CD14-positive monocyte (primary cell): ENCODE measurements around the gene DNAH10. TPM values are rescaled to one million over a fixed set of nuclear protein-coding genes. Genes with fewer than 3 reads are reported as not detected.
A peak's percentile ranks its signal among the peaks of the same experiment; 100 is the strongest.

Experiments used
- DNase-seq, 3 donors: peaks; one replicate each; pipeline ENCODE4 v3.0.0-alpha.2; 2011 to 2022
- H2AFZ ChIP-seq: 2 replicates; pipeline ENCODE4 v1.6.0; 2012; ENCODE audit warnings: mild to moderate bottlenecking, low read depth, low read length, inconsistent platforms; ENCODE audit not compliant: insufficient read depth, poor library complexity, severe bottlenecking
- H3K27ac ChIP-seq, 2 donors: 1 replicate in 1 of 2; 2 replicates in 1 of 2; pipeline ENCODE4 v1.5.1; 2012 to 2013; ENCODE audit warnings: low read length in 2 of 2, control low read depth in 1 of 2, inconsistent platforms in 1 of 2, low read depth in 1 of 2, mild to moderate bottlenecking in 1 of 2
- H3K27me3 ChIP-seq, 2 donors: one replicate each; pipeline versions ENCODE4 v1.6.0 to v1.6.1; 2011 to 2013; ENCODE audit warnings: low read length in 2 of 2; ENCODE audit not compliant: control insufficient read depth in 2 of 2, insufficient read depth in 2 of 2
- H3K36me3 ChIP-seq, 2 donors: replicated peaks in 1 of 2; 1 replicate in 1 of 2; 2 replicates in 1 of 2; pipeline versions ENCODE4 v1.5.1 to v1.6.1; 2012 to 2013; ENCODE audit warnings: low read length in 2 of 2, control low read depth in 1 of 2, inconsistent platforms in 1 of 2, mild to moderate bottlenecking in 1 of 2; ENCODE audit not compliant: insufficient read depth in 2 of 2, control insufficient read depth in 1 of 2
- H3K4me1 ChIP-seq, 2 donors: 1 replicate in 1 of 2; 2 replicates in 1 of 2; pipeline versions ENCODE4 v1.5.1 to v1.6.1; 2012 to 2013; ENCODE audit warnings: low read length in 2 of 2, control low read depth in 1 of 2, inconsistent platforms in 1 of 2, mild to moderate bottlenecking in 1 of 2, moderate library complexity in 1 of 2; ENCODE audit not compliant: insufficient read depth in 2 of 2, control insufficient read depth in 1 of 2
- H3K4me2 ChIP-seq: replicated peaks from 2 replicates; pipeline ENCODE3; 2012; ENCODE audit warnings: low read length, moderate library complexity, mild to moderate bottlenecking; ENCODE audit not compliant: poor library complexity, severe bottlenecking; ENCODE audit errors: extremely low read depth
- H3K4me3 ChIP-seq, 3 experiments: fragments of 200-600 bp in 1 of 3; sonication (generic) in 1 of 3; replicated peaks in 1 of 3; 1 replicate in 2 of 3; 2 replicates in 1 of 3; pipeline ENCODE4 v1.5.1; 2011 to 2013; ENCODE audit warnings: low read length in 3 of 3, mild to moderate bottlenecking in 3 of 3, control low read depth in 2 of 3, low read depth in 2 of 3, inconsistent platforms in 1 of 3, moderate library complexity in 1 of 3
- H3K79me2 ChIP-seq: 2 replicates; pipeline ENCODE4 v1.6.0; 2012; ENCODE audit warnings: mild to moderate bottlenecking, control low read depth, inconsistent platforms, low read length, moderate library complexity; ENCODE audit not compliant: insufficient read depth
- H3K9ac ChIP-seq: 2 replicates; pipeline ENCODE4 v1.6.0; 2017; ENCODE audit warnings: low read length, mild to moderate bottlenecking; ENCODE audit not compliant: insufficient read depth, poor library complexity, severe bottlenecking
- H3K9me3 ChIP-seq, 2 donors: replicated peaks in 1 of 2; 1 replicate in 1 of 2; 2 replicates in 1 of 2; pipeline versions ENCODE4 v1.5.1 to v1.6.1; 2012 to 2013; ENCODE audit warnings: low read length in 2 of 2, control low read depth in 1 of 2; ENCODE audit not compliant: control insufficient read depth in 1 of 2, insufficient read depth in 1 of 2
- H4K20me1 ChIP-seq: 2 replicates; pipeline ENCODE4 v1.6.0; 2012; ENCODE audit warnings: mild to moderate bottlenecking, low read length, control low read depth, moderate library complexity; ENCODE audit not compliant: insufficient read depth
- H3K27ac Mint-ChIP-seq, 7 donors: one replicate each; pipeline ENCODE4 v1.8.0; 2020; ENCODE audit warnings: mild to moderate bottlenecking in 7 of 7, mixed read lengths in 7 of 7, moderate library complexity in 6 of 7, inconsistent platforms in 2 of 7
- H3K27me3 Mint-ChIP-seq, 3 donors: one replicate each; pipeline ENCODE4 v1.8.0; 2021 to 2022; ENCODE audit warnings: low read depth in 3 of 3, mild to moderate bottlenecking in 3 of 3, mixed read lengths in 3 of 3, moderate library complexity in 3 of 3, inconsistent platforms in 1 of 3
- H3K36me3 Mint-ChIP-seq, 2 donors: one replicate each; pipeline ENCODE4 v1.8.0; 2020; ENCODE audit warnings: mixed read lengths in 2 of 2, inconsistent platforms in 1 of 2, mild to moderate bottlenecking in 1 of 2
- H3K4me1 Mint-ChIP-seq: one replicate; pipeline ENCODE4 v1.8.0; 2020; ENCODE audit warnings: mild to moderate bottlenecking, mixed read lengths
- H3K4me3 Mint-ChIP-seq, 2 donors: one replicate each; pipeline ENCODE4 v1.8.0; 2020; ENCODE audit warnings: mild to moderate bottlenecking in 2 of 2, mixed read lengths in 2 of 2, moderate library complexity in 1 of 2
- H3K9me3 Mint-ChIP-seq, 7 donors: one replicate each; pipeline ENCODE4 v1.8.0; 2020 to 2022; ENCODE audit warnings: mixed read lengths in 7 of 7, mild to moderate bottlenecking in 6 of 7, moderate library complexity in 6 of 7, inconsistent platforms in 2 of 7
- WGBS: methylation state at CpG from one replicate; pipeline ENCODE4 v1.1.5; 2013; ENCODE audit warnings: missing lambda C conversion rate; ENCODE audit not compliant: insufficient coverage; 5-methylcytosine and 5-hydroxymethylcytosine counted together
- intact Hi-C, 2 donors: fragments of 100-400 bp; cut with micrococcal nuclease; formaldehyde crosslinking; loops; one replicate each; pipeline versions ENCODE4 v1.15.0 to v1.15.1; 2023
- polyA plus RNA-seq, 3 donors: library from polyadenylated mRNA; depleted of rRNA in 1 of 3; unstranded in 2 of 3; stranded (reverse) in 1 of 3; fragments of 300-500 nt in 2 of 3; fragments of >200 nt in 1 of 3; fragmentation: Illumina TruSeq in 2 of 3; gene quantifications; 1 replicate in 2 of 3; 2 replicates in 1 of 3; pipeline ENCODE4 v1.2.3, GENCODE V29; 2012 to 2021
- TF ChIP-seq, protein P1 (sequence below): fragments of 200-600 bp; IDR thresholded peaks from one replicate; pipeline ENCODE4 v1.8.0; 2022; ENCODE audit warnings: antibody characterized with exemption, mild to moderate bottlenecking

DNAH10 gene
- polyA plus RNA-seq, 3 donors, result not detected

DNA sequence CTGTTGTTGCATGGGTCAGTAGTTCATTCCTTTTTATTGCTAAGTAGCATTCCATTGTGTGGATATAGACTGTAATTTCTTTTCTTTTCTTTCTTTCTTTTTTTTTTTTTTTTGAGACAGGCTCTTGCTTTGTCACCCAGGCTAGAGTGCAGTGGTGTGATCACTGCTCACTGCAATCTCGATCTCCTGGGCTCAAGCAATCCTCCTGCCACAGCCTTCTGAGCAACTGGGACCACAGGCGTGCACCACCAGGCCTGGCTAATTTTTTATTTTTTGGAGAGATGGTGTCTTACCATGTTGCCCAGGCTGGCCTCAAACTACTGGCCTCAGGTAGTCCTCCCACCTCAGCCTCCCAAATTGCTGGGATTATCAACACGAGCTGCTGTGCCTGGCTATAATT, 44.8 kb upstream of the DNAH10 start:
- peaks cover 19 to 20% of the 10 kb centered on the region in 2 donors for H3K4me1 ChIP-seq
- H3K4me2 ChIP-seq, result no peak overlapping the region
- H3K4me1 Mint-ChIP-seq, result peaks cover 20% of the 10 kb centered on the region
- H3K27ac ChIP-seq, result no peak overlapping the region
- TF ChIP-seq, protein P1, sequence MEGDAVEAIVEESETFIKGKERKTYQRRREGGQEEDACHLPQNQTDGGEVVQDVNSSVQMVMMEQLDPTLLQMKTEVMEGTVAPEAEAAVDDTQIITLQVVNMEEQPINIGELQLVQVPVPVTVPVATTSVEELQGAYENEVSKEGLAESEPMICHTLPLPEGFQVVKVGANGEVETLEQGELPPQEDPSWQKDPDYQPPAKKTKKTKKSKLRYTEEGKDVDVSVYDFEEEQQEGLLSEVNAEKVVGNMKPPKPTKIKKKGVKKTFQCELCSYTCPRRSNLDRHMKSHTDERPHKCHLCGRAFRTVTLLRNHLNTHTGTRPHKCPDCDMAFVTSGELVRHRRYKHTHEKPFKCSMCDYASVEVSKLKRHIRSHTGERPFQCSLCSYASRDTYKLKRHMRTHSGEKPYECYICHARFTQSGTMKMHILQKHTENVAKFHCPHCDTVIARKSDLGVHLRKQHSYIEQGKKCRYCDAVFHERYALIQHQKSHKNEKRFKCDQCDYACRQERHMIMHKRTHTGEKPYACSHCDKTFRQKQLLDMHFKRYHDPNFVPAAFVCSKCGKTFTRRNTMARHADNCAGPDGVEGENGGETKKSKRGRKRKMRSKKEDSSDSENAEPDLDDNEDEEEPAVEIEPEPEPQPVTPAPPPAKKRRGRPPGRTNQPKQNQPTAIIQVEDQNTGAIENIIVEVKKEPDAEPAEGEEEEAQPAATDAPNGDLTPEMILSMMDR, result no peak
- H3K27ac Mint-ChIP-seq, result peak overlapping the region in 2 of 7 donors; percentile 42 to 53
- H4K20me1 ChIP-seq, result peaks cover 5% of the 10 kb centered on the region
- no peaks in the 10 kb centered on the region for H3K9me3 ChIP-seq
- H3K79me2 ChIP-seq, result peaks cover 28% of the 10 kb centered on the region
- no peaks in the 10 kb centered on the region for H3K27me3 ChIP-seq
- H2AFZ ChIP-seq, result no peak overlapping the region
- peaks cover 0 to 7% (median 0%) of the 10 kb centered on the region in 3 donors for H3K27me3 Mint-ChIP-seq
- H3K4me3 ChIP-seq, result no peak overlapping the region
- peaks cover 28 to 44% of the 10 kb centered on the region in 2 donors for H3K36me3 Mint-ChIP-seq
- H3K4me3 Mint-ChIP-seq, result no peak overlapping the region
- DNase-seq, result no peak
- peaks cover 15 to 37% of the 10 kb centered on the region in 2 donors for H3K36me3 ChIP-seq
- H3K9me3 Mint-ChIP-seq, result no peaks in the 10 kb centered on the region
- WGBS, result no CpG with 5 or more reads among the region's 3 CpGs
- no peak overlapping the region for H3K9ac ChIP-seq
- intact Hi-C loops, result no loop called here

DNA sequence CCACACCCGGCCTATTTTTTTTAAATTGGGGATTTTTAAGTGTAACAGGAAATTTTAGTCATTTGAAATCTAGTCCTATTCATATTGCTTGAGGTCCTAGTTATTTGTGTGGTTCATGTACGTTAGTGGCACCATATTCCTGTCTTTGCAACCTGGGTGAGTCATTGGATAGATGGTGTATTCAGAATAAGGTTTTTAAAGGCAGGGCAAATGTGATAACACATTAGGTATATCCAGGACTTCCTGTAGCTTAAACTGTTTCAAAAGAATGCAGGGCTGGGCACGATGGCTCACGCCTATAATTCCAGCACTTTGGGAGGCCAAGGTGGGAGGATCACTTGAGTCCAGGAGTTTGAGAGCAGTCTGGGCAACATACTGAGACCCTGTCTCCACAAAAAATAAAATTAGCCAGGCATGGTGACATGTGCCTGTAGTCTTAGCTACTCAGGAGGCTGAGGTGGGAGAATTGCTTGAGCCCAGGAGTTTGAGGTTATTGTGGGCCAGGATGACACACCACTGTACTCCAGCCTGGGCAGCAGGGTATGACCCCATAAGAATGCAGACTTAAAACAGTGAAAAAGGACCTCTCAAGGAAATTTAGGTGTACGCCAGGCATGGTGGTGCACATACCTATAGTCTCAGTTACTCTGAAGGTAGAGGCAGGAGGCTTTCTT, 41.8 kb upstream of the DNAH10 start:
- H4K20me1 ChIP-seq, result no peaks in the 10 kb centered on the region
- no peak overlapping the region for H3K27ac Mint-ChIP-seq
- H3K4me3 Mint-ChIP-seq, result no peak overlapping the region
- intact Hi-C loops, result no loop called here
- H3K36me3 Mint-ChIP-seq, result peaks cover 42 to 62% of the 10 kb centered on the region in 2 donors
- 92% methylated on average over 1 of the region's 5 CpGs for WGBS
- peaks cover 30 to 55% of the 10 kb centered on the region in 2 donors for H3K36me3 ChIP-seq
- no peak overlapping the region for H3K9ac ChIP-seq
- no peak overlapping the region for H3K4me2 ChIP-seq
- no peaks in the 10 kb centered on the region for H3K9me3 Mint-ChIP-seq
- TF ChIP-seq, protein P1, result no peak
- DNase-seq, result no peak
- peaks cover 0 to 2% of the 10 kb centered on the region in 2 donors for H3K4me1 ChIP-seq
- H3K27ac ChIP-seq, result no peak overlapping the region
- peaks cover 4% of the 10 kb centered on the region for H3K4me1 Mint-ChIP-seq
- H3K27me3 ChIP-seq, result no peaks in the 10 kb centered on the region
- no peak overlapping the region for H2AFZ ChIP-seq
- peaks cover 11% of the 10 kb centered on the region for H3K79me2 ChIP-seq
- no peak overlapping the region for H3K4me3 ChIP-seq
- no peaks in the 10 kb centered on the region for H3K27me3 Mint-ChIP-seq
- no peaks in the 10 kb centered on the region for H3K9me3 ChIP-seq
